Measurements from ENCODE around the gene BRF1.
"Not testable (repeated sequence)": the region's sequence is repeated elsewhere in the genome, so short reads cannot be mapped to it uniquely, and the experiment has no call there.

The BRF1 gene

DNA sequence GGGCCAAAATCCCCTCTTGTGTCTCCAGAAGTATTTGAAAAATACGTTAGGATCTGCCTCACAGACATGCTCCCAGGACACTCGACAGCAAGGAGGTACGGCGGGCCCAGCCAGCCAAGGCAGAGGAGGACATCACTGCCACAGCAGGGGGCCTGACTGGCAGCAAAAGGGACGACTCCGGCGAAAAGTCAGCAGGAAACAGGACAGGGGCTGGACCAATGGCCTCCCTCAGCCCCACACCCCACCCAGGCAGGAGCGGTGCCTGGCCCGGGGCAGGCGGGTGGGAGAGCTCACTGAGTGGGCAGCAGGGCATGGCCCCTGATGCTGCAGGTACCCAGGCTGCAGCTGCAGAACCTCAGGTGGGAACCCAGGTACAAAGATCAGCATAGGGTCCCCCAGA is 17.8 kb downstream of the BRF1 start:
- Histone ChIP-seq H3K9ac (ENCODE audit: low read depth, low read length) (no peak overlapping the region), H3K27ac (ENCODE audit: low read length) (no peak overlapping the region), H3K27me3 (ENCODE audit: insufficient read depth, low read length) (no peaks in the 10 kb centered on the region), H3K36me3 (ENCODE audit: insufficient read depth, low read depth, low read length) (0 out of 2 replicates have a peak, but pooled peaks cover 3% of the 10 kb centered on the region), H3K4me3 (ENCODE audit: low read length) (no peak overlapping the region), H3K4me1 (ENCODE audit: insufficient read depth, low read length) (no peaks in the 10 kb centered on the region), H3K9me3 (ENCODE audit: insufficient read depth, low read depth, low read length) (no peaks in the 10 kb centered on the region)

DNA sequence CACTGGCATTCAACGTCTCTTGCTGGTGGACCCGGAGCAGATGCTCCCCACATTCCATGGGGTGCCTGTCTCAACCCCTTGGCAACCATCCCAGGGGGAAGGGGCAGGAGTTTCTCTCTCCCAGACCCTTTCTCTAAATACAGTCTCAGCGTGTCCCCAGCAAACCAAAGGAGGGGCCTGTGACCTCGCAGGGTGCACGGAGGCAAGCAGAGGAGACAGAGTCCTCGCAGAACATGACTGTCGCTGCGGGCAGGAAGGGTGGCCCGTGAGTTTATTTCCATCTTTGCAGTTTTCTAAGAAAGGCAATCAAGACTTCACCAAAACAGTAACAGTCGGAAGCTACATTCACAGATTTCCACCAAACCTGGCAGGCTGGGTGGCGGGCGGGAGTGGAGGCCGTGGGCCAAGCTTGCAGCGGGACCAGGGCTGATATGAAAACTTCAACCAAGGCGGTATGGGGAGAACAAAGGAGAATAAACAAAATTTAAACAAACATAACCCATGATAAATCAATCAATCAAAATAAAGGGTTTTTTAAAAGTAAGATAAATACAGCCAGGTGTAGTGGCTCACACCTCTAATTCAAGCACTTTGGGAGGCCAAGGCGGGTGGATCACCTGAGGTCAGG is 18.6 kb downstream of the BRF1 start:
- H3K4me3 ChIP-seq (ENCODE audit: low read length) = no peak overlapping the region
- H3K27ac ChIP-seq (ENCODE audit: low read length) = no peak overlapping the region
- no peaks in the 10 kb centered on the region for H3K4me1 ChIP-seq (ENCODE audit: insufficient read depth, low read length)
- H3K27me3 ChIP-seq (ENCODE audit: insufficient read depth, low read length) = no peaks in the 10 kb centered on the region
- no peak overlapping the region for H3K9ac ChIP-seq (ENCODE audit: low read depth, low read length)
- H3K36me3 ChIP-seq (ENCODE audit: insufficient read depth, low read depth, low read length) = 0 out of 2 replicates have a peak, but pooled peaks cover 3% of the 10 kb centered on the region
- H3K9me3 ChIP-seq (ENCODE audit: insufficient read depth, low read depth, low read length) = no peaks in the 10 kb centered on the region

DNA sequence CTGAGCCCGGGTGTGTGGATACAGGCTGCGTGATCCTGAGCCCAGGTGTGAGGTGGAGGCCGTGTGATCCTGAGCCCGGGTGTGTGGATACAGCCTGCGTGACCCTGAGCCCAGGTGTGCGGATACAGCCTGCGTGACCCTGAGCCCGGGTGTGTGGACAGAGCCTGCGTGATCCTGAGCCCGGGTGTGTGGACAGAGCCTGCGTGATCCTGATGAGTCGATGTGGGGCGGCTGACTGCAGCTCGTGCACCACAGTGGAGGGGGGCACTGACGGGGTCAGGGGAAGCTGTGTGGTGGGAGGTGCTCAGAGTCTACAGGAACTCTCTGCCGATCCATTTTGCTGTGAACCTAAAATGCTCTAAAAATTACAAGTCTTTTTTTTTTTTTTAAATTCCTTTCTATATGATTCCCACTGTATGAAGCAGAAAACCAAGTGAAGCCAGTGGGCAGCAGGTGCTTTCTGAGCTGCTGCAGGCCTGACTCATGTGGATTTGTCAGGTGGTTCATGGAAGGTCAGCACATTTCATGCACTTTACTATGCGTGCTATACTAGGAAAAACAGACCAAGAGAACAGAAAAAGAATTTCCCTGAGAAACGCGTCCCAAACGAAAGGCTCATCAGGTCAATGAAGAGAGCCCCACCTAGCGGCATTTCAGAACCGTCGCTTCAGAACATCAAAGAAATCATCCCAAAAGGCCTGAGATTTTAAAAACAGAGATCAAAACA is 19.3 kb downstream of the BRF1 start:
- Histone ChIP-seq H3K9ac (ENCODE audit: low read depth, low read length) (no peak overlapping the region), H3K27me3 (ENCODE audit: insufficient read depth, low read length) (no peaks in the 10 kb centered on the region), H3K4me3 (ENCODE audit: low read length) (no peak overlapping the region), H3K27ac (ENCODE audit: low read length) (no peak overlapping the region), H3K36me3 (ENCODE audit: insufficient read depth, low read depth, low read length) (0 out of 2 replicates have a peak, but pooled peaks cover 3% of the 10 kb centered on the region), H3K4me1 (ENCODE audit: insufficient read depth, low read length) (no peaks in the 10 kb centered on the region), H3K9me3 (ENCODE audit: insufficient read depth, low read depth, low read length) (no peaks in the 10 kb centered on the region)

DNA sequence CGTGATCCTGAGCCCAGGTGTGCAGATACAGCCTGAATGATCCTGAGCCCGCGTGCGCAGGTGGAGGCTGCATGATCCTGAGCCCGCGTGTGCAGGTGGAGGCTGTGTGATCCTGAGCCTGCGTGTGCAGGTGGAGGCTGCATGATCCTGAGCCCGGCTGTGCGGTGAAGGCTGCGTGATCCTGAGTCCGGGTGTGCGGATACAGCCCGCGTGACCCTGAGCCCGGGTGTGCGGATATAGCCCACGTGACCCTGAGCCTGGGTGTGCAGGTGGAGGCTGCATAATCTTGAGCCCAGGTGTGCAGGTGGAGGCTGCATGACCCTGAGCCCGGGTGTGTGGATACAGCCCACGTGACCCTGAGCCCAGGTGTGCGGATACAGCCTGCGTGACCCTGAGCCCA is 20.3 kb downstream of the BRF1 start:
- Histone ChIP-seq H3K36me3 (ENCODE audit: insufficient read depth, low read depth, low read length) (0 out of 2 replicates have a peak, but pooled peaks cover 3% of the 10 kb centered on the region), H3K27me3 (ENCODE audit: insufficient read depth, low read length) (no peaks in the 10 kb centered on the region), H3K4me3 (ENCODE audit: low read length) (no peak overlapping the region), H3K9me3 (ENCODE audit: insufficient read depth, low read depth, low read length) (no peaks in the 10 kb centered on the region), H3K4me1 (ENCODE audit: insufficient read depth, low read length) (no peaks in the 10 kb centered on the region), H3K9ac (ENCODE audit: low read depth, low read length) (no peak overlapping the region), H3K27ac (ENCODE audit: low read length) (no peak overlapping the region)

DNA sequence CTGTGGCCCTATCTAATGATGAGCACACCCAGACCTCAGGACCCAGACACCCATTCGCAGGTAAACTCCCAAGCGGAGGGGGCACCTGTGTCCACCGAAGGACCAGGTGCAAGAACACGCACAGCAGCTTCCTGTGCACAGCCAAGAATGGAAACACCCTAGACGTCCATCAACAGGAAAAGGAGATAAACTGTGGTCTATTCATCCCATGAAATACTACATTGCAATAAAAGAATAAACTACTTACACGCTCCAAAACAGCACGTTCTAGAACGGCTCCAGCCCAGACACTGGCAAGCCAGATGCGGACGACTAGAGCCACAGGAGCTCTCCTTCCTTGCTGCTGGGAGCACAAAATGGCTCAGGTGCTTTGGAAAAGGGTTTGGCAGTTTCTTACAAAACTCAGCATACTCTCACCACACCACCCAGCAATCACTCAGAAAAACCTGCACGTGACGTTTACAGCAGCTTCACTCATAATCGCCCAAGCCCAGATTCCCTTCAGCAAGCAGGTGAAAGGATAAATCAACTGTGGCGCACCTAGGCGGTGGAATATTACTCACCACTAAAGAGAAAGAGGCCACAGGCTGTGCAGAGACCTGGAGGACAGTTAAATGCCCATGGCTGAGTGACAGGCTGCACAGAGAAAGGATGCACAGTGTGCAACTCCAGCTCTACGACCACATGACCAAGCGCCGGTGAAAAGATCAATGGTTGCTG is 21.0 kb downstream of the BRF1 start:
- H3K9ac ChIP-seq (ENCODE audit: low read depth, low read length) = no peak overlapping the region
- no peaks in the 10 kb centered on the region for H3K9me3 ChIP-seq (ENCODE audit: insufficient read depth, low read depth, low read length)
- H3K27me3 ChIP-seq (ENCODE audit: insufficient read depth, low read length) = no peaks in the 10 kb centered on the region
- no peak overlapping the region for H3K4me3 ChIP-seq (ENCODE audit: low read length)
- no peak overlapping the region for H3K27ac ChIP-seq (ENCODE audit: low read length)
- 0 out of 2 replicates have a peak, but pooled peaks cover 3% of the 10 kb centered on the region for H3K36me3 ChIP-seq (ENCODE audit: insufficient read depth, low read depth, low read length)
- H3K4me1 ChIP-seq (ENCODE audit: insufficient read depth, low read length) = no peaks in the 10 kb centered on the region

DNA sequence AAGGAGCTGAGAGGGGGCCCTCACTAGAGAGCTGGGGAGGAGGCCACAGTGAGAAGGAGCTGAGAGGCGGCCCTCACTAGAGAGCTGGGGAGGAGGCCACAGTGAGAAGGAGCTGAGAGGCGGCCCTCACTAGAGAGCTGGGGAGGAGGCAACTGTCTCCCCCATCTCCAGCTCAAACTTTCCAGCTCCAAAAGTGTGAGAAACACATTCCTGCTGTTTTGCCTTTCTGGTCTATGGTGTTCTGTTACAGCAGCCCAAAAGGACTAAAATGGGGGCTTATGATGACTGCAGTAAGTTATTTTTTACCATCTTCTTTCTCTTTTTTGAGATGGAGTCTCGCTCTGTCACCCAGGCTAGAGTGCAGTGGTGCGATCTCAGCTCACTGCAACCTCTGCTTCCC is 23.4 kb downstream of the BRF1 start:
- H3K27ac ChIP-seq (ENCODE audit: low read length); H3K4me1 ChIP-seq (ENCODE audit: insufficient read depth, low read length); H3K36me3 ChIP-seq (ENCODE audit: insufficient read depth, low read depth, low read length); H3K9me3 ChIP-seq (ENCODE audit: insufficient read depth, low read depth, low read length); H3K4me3 ChIP-seq (ENCODE audit: low read length); H3K27me3 ChIP-seq (ENCODE audit: insufficient read depth, low read length); H3K9ac ChIP-seq (ENCODE audit: low read depth, low read length): not testable (repeated sequence)

DNA sequence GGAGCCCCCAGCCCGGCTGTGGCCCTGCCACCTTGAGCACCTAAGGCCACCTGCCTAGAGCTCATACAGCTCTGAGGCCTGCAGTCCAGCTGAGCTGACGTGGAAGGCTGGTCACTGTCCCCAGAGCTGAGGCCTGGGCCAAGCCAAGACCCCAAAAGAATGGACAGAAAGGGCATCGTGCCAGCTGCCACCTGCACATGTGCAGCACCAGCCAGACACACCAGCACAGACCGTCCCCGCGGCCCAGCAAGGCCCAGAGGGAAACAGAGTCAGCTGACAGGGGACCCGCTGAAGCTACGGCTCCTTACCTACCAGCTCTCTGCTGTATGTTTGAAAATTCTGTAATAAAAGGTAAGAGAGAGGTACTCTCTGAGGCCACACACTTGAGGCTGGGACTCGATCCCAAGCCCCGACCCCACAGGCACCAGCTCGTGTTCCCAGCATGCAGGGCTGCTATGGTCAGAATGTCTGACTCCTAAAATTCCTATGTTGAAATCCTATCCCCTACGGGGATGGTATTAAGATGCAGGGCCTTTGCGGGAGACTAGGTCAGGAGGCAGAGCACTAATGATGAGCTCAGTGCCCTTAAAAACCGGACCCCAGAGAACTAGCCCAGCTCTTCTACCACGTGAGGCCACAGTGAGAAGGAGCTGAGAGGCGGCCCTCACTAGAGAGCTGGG is 25.4 kb downstream of the BRF1 start:
- Histone ChIP-seq H3K4me1 (ENCODE audit: insufficient read depth, low read length) (no peaks in the 10 kb centered on the region), H3K27me3 (ENCODE audit: insufficient read depth, low read length) (no peaks in the 10 kb centered on the region), H3K27ac (ENCODE audit: low read length) (no peak overlapping the region), H3K36me3 (ENCODE audit: insufficient read depth, low read depth, low read length) (no peaks in the 10 kb centered on the region), H3K4me3 (ENCODE audit: low read length) (no peak overlapping the region), H3K9me3 (ENCODE audit: insufficient read depth, low read depth, low read length) (no peaks in the 10 kb centered on the region), H3K9ac (ENCODE audit: low read depth, low read length) (no peak overlapping the region)

DNA sequence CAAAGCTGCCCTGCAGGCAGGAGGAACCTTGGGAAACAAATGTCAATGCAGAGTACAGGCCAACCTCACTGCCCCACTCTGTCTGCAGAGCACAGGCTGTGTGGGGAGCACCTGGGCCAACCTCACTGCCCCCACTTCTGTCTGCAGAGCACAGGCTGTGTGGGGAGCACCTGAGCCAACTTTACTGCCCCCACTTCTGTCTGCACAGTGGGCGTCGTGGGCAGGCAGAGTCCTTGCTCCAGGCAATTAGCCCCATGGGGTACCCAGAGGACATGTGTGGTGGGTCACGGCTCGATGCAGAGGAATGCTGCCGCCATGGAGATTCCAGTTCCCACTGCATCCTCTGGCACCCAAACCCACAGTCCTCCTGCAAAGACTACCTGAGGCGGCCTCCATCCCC is 26.2 kb downstream of the BRF1 start:
- Histone ChIP-seq H3K27me3 (ENCODE audit: insufficient read depth, low read length) (no peaks in the 10 kb centered on the region), H3K4me1 (ENCODE audit: insufficient read depth, low read length) (no peaks in the 10 kb centered on the region), H3K27ac (ENCODE audit: low read length) (no peak overlapping the region), H3K36me3 (ENCODE audit: insufficient read depth, low read depth, low read length) (no peaks in the 10 kb centered on the region), H3K9me3 (ENCODE audit: insufficient read depth, low read depth, low read length) (no peaks in the 10 kb centered on the region), H3K4me3 (ENCODE audit: low read length) (no peak overlapping the region), H3K9ac (ENCODE audit: low read depth, low read length) (no peak overlapping the region)

DNA sequence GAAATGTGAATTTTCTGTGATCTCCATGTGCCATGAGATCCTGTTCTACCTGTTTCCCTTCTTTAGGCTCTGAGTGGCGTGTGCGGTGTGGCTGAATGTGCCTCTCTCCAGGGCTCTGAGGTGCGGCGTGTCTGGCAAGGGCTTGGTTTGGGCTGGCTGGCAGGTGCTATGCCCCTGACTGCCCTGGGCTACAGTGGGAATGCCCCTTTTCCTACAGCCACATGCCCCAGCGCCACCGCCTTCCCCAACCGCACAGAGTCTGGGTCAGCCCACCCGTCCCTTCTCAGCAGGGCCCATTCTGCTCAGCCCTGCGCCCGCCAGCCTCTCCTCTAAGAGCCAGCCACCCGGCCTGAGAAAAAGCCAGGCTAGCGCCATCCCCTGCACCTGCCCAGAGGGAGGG is 27.7 kb downstream of the BRF1 start:
- Histone ChIP-seq H3K27ac (ENCODE audit: low read length) (no peak overlapping the region), H3K36me3 (ENCODE audit: insufficient read depth, low read depth, low read length) (no peaks in the 10 kb centered on the region), H3K9ac (ENCODE audit: low read depth, low read length) (no peak overlapping the region), H3K4me1 (ENCODE audit: insufficient read depth, low read length) (no peaks in the 10 kb centered on the region), H3K4me3 (ENCODE audit: low read length) (no peak overlapping the region), H3K27me3 (ENCODE audit: insufficient read depth, low read length) (no peaks in the 10 kb centered on the region), H3K9me3 (ENCODE audit: insufficient read depth, low read depth, low read length) (no peaks in the 10 kb centered on the region)

DNA sequence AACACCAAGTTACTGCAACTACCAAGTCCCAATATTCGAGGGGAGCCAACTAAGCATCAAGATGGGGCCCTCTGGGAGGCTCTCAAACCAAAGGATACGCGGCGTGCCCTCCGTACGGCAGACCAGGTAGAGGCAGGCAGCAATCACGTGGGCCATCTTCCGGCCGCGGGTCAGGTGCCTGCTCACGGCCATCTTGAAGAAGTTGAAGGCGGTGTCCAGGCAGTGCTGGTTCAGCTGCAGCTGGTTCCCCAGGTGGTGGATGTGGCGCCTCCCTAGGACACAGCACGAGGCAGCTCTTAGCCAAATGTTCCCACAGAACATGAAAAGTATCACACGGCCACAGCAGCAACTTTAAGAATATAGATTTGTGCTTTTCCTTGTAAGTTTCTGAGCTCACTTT is 28.2 kb downstream of the BRF1 start:
- Histone ChIP-seq H3K4me3 (ENCODE audit: low read length) (no peak overlapping the region), H3K27ac (ENCODE audit: low read length) (no peak overlapping the region), H3K4me1 (ENCODE audit: insufficient read depth, low read length) (no peaks in the 10 kb centered on the region), H3K27me3 (ENCODE audit: insufficient read depth, low read length) (no peaks in the 10 kb centered on the region), H3K9ac (ENCODE audit: low read depth, low read length) (no peak overlapping the region), H3K9me3 (ENCODE audit: insufficient read depth, low read depth, low read length) (no peaks in the 10 kb centered on the region), H3K36me3 (ENCODE audit: insufficient read depth, low read depth, low read length) (no peaks in the 10 kb centered on the region)

DNA sequence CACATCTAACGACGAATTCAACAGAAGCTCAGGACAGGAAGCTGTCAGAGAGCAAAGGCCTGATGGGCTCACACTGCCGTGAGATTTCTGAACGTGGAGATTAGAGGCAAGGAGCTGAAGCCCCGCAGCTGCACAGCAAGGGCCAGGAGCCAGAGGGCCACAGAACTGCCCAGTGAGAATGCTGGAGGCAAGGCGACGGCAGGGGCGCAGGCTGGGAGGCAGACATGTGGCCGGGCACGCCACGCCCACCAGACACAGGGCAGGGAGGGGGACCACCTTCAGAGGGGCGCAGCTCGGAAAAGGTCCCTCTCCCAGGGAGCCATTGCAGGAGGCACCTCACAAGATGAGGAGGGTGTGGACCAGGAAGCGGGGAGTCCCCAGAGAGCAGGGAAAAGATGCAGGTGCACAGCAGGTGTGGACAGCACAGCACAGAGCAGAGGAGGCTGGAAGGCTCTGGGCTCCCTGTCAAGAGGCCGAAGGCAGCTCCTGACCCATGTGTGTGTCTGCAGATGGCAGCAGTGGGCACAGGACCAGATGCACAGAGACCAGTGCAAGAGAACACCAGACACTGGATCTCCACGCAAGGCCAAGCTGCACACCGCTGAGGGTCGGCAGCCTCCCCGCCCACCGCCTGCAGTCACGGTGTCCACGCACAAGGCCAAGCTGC is 29.4 kb downstream of the BRF1 start:
- Histone ChIP-seq H3K27me3 (ENCODE audit: insufficient read depth, low read length) (no peaks in the 10 kb centered on the region), H3K9ac (ENCODE audit: low read depth, low read length) (no peak overlapping the region), H3K4me1 (ENCODE audit: insufficient read depth, low read length) (no peaks in the 10 kb centered on the region), H3K4me3 (ENCODE audit: low read length) (no peak overlapping the region), H3K27ac (ENCODE audit: low read length) (no peak overlapping the region), H3K9me3 (ENCODE audit: insufficient read depth, low read depth, low read length) (no peaks in the 10 kb centered on the region), H3K36me3 (ENCODE audit: insufficient read depth, low read depth, low read length) (no peaks in the 10 kb centered on the region)

All from iPS-20b (cell line).